MM.1S (cell line): Measurements from ENCODE around the gene BBIP1.
"Not testable (repeated sequence)": the region's sequence is repeated elsewhere in the genome, so short reads cannot be mapped to it uniquely, and the experiment has no call there.

Source experiments
- DNase-seq: peaks from one replicate; pipeline ENCODE4 v3.0.0-alpha.2; 2015
- H2AFZ ChIP-seq: fragments of 300-600 bp; sonication (generic); 2 replicates; pipeline ENCODE4 v1.6.0; 2016; ENCODE audit warnings: antibody characterized with exemption, low read length
- H3F3A ChIP-seq: fragments of 300-600 bp; sonication (generic); 2 replicates; pipeline ENCODE4 v1.6.1; 2016; ENCODE audit warnings: mild to moderate bottlenecking, antibody characterized with exemption, low read length, moderate library complexity, mixed read lengths; ENCODE audit not compliant: insufficient read depth
- H3K27ac ChIP-seq: fragments of 300-600 bp; sonication (generic); 2 replicates; pipeline ENCODE4 v1.5.1; 2016; ENCODE audit warnings: mild to moderate bottlenecking, low read length
- H3K27me3 ChIP-seq: fragments of 300-600 bp; sonication (generic); replicated peaks from 2 replicates; pipeline ENCODE4 v1.6.0; 2016; ENCODE audit warnings: low read length; ENCODE audit not compliant: insufficient read depth
- H3K36me3 ChIP-seq: fragments of 300-600 bp; sonication (generic); replicated peaks from 2 replicates; pipeline ENCODE4 v1.6.1; 2016; ENCODE audit warnings: mild to moderate bottlenecking, low read length, mixed read lengths; ENCODE audit not compliant: insufficient read depth
- H3K4me1 ChIP-seq: fragments of 300-600 bp; sonication (generic); 2 replicates; pipeline ENCODE4 v1.6.1; 2016; ENCODE audit warnings: low read length, mixed read lengths
- H3K4me2 ChIP-seq: fragments of 300-600 bp; sonication (generic); 2 replicates; pipeline ENCODE4 v1.6.0; 2016; ENCODE audit warnings: low read depth, low read length
- H3K4me3 ChIP-seq: fragments of 300-600 bp; sonication (generic); 2 replicates; pipeline ENCODE4 v1.5.1; 2016; ENCODE audit warnings: low read length, mixed read lengths
- H3K79me2 ChIP-seq: fragments of 300-600 bp; sonication (generic); 2 replicates; pipeline ENCODE4 v1.6.1; 2016; ENCODE audit warnings: mixed run types, low read length, mixed read lengths
- H3K9ac ChIP-seq: fragments of 300-600 bp; sonication (generic); 2 replicates; pipeline ENCODE4 v1.6.1; 2016; ENCODE audit warnings: low read length, mixed read lengths
- H3K9me2 ChIP-seq: fragments of 300-600 bp; sonication (generic); replicated peaks from 2 replicates; pipeline ENCODE4 v1.6.1; 2016; ENCODE audit warnings: mild to moderate bottlenecking, low read length, mixed read lengths; ENCODE audit not compliant: insufficient read depth
- H3K9me3 ChIP-seq: fragments of 300-600 bp; sonication (generic); replicated peaks from 2 replicates; pipeline ENCODE4 v1.6.1; 2016; ENCODE audit warnings: mild to moderate bottlenecking, low read length, mixed read lengths; ENCODE audit not compliant: insufficient read depth
- H4K20me1 ChIP-seq: fragments of 300-600 bp; sonication (generic); 2 replicates; pipeline ENCODE4 v1.6.1; 2016; ENCODE audit warnings: mild to moderate bottlenecking, low read length, moderate library complexity, mixed read lengths; ENCODE audit not compliant: insufficient read depth
- EZH2 ChIP-seq: fragments of 300-600 bp; sonication (generic); optimal IDR thresholded peaks from 2 replicates; pipeline ENCODE3; 2017; ENCODE audit warnings: low read depth, mild to moderate bottlenecking, antibody characterized with exemption, low read length, mixed read lengths
- EZH2phosphoT487 ChIP-seq: fragments of 300-600 bp; sonication (generic); IDR thresholded peaks from 2 replicates; pipeline ENCODE4 v1.6.1; 2018; ENCODE audit warnings: antibody characterized with exemption, low read length
- TF ChIP-seq, protein P1 (sequence below): fragments of 300-600 bp; sonication (generic); IDR thresholded peaks from 2 replicates; pipeline ENCODE4 v1.5.1; 2016; ENCODE audit warnings: antibody characterized with exemption, low read length, mixed read lengths

The BBIP1 gene

GRCh38 chr10:110867807-110868465 lies 51.0 kb downstream of the BBIP1 start:
- DNase-seq: no peak
- Histone ChIP-seq H3K79me2 (peaks cover 9% of the 10 kb centered on the region), H3K4me2 (peak overlapping the region; percentile 67), H3K27ac (peak overlapping the region; percentile 97; the same call in 1 of the 2 replicates), H3K9me2 (no peaks in the 10 kb centered on the region), H3K27me3 (no peaks in the 10 kb centered on the region), H3K4me3 (no peak overlapping the region), H3K36me3 (no peaks in the 10 kb centered on the region), H4K20me1 (no peaks in the 10 kb centered on the region), H3K9ac (peak overlapping the region; percentile 31; the same call in 1 of the 2 replicates), H3K4me1 (peaks cover 57% of the 10 kb centered on the region), H3K9me3 (no peaks in the 10 kb centered on the region), H2AFZ (peak overlapping the region; percentile 73), H3F3A (peaks cover 52% of the 10 kb centered on the region)
- TF ChIP-seq EZH2phosphoT487 (no peak), EZH2 (no peak)
- TF ChIP-seq, protein P1, sequence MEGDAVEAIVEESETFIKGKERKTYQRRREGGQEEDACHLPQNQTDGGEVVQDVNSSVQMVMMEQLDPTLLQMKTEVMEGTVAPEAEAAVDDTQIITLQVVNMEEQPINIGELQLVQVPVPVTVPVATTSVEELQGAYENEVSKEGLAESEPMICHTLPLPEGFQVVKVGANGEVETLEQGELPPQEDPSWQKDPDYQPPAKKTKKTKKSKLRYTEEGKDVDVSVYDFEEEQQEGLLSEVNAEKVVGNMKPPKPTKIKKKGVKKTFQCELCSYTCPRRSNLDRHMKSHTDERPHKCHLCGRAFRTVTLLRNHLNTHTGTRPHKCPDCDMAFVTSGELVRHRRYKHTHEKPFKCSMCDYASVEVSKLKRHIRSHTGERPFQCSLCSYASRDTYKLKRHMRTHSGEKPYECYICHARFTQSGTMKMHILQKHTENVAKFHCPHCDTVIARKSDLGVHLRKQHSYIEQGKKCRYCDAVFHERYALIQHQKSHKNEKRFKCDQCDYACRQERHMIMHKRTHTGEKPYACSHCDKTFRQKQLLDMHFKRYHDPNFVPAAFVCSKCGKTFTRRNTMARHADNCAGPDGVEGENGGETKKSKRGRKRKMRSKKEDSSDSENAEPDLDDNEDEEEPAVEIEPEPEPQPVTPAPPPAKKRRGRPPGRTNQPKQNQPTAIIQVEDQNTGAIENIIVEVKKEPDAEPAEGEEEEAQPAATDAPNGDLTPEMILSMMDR: no peak

- H3F3A ChIP-seq: peaks cover 54% of the 10 kb centered on the region
- H4K20me1 ChIP-seq, H3K9me3 ChIP-seq, H3K27me3 ChIP-seq, H3K36me3 ChIP-seq, H3K79me2 ChIP-seq, H3K4me3 ChIP-seq, H3K9me2 ChIP-seq: not testable (repeated sequence)
- peak overlapping the region; percentile 67 for H3K4me2 ChIP-seq
- peak overlapping the region; percentile 97; the same call in 1 of the 2 replicates for H3K27ac ChIP-seq
- peak overlapping the region; percentile 73 for H2AFZ ChIP-seq
- peak; percentile 49 for DNase-seq
- peaks cover 65% of the 10 kb centered on the region for H3K4me1 ChIP-seq
- peak overlapping the region; percentile 31; the same call in 1 of the 2 replicates for H3K9ac ChIP-seq
Observed at GRCh38 chr10:110867011-110867806, 51.8 kb downstream of the BBIP1 start.

GRCh38 chr10:110865809-110866482 lies 53.0 kb downstream of the BBIP1 start:
- no peaks in the 10 kb centered on the region for H4K20me1 ChIP-seq
- no peaks in the 10 kb centered on the region for H3K27me3 ChIP-seq
- H3K9me3 ChIP-seq: no peaks in the 10 kb centered on the region
- H3K9ac ChIP-seq: peak overlapping the region; percentile 72; the same call in 1 of the 2 replicates
- no peak for TF ChIP-seq EZH2phosphoT487
- TF ChIP-seq, protein P1: no peak
- H3K9me2 ChIP-seq: no peaks in the 10 kb centered on the region
- peaks cover 74% of the 10 kb centered on the region for H3K4me1 ChIP-seq
- no peaks in the 10 kb centered on the region for H3K36me3 ChIP-seq
- peak overlapping the region; percentile 93 for H3K4me2 ChIP-seq
- no peaks in the 10 kb centered on the region for H3K79me2 ChIP-seq
- 0 out of 2 replicates have a peak overlapping the region, but pooled peaks have one; percentile 56 for H2AFZ ChIP-seq
- peak overlapping the region; percentile 54 for H3K4me3 ChIP-seq
- peak; percentile 40 for DNase-seq
- H3F3A ChIP-seq: peaks cover 63% of the 10 kb centered on the region
- H3K27ac ChIP-seq: peak overlapping the region; percentile 97
